IPS-18c (cell line): ENCODE data around the gene ZFP90.
"Not testable (repeated sequence)": the region's sequence is repeated elsewhere in the genome, so short reads cannot be mapped to it uniquely, and the experiment has no call there.

Experiments
- H3K4me3 ChIP-seq: 2 replicates; pipeline ENCODE4 v1.7.0; 2013; ENCODE audit warnings: low read depth, mild to moderate bottlenecking, low read length, moderate library complexity; ENCODE audit not compliant: insufficient read depth
- H3K9me3 ChIP-seq: one replicate; pipeline ENCODE4 v1.6.1; 2013; ENCODE audit warnings: mild to moderate bottlenecking, low read length, moderate library complexity; ENCODE audit not compliant: control insufficient read depth, insufficient read depth

ZFP90 gene

GRCh38 chr16:68548947-68549346 lies 9.9 kb downstream of the ZFP90 start:
- H3K9me3 ChIP-seq, result peaks cover 6% of the 10 kb centered on the region

GRCh38 chr16:68553186-68553585 lies 14.1 kb downstream of the ZFP90 start:
- H3K9me3 ChIP-seq, result peaks cover 3% of the 10 kb centered on the region

More at GRCh38 chr16:68548947-68549346, 9.9 kb downstream of the ZFP90 start:
- H3K4me3 ChIP-seq, result no peak overlapping the region

GRCh38 chr16:68560341-68560740 lies 21.2 kb downstream of the ZFP90 start:
- not testable (repeated sequence) for H3K4me3 ChIP-seq
- H3K9me3 ChIP-seq, result peaks cover 29% of the 10 kb centered on the region

More at GRCh38 chr16:68553186-68553585, 14.1 kb downstream of the ZFP90 start:
- no peak overlapping the region for H3K4me3 ChIP-seq

- H3K4me3 ChIP-seq, result no peak overlapping the region
- peaks cover 43% of the 10 kb centered on the region for H3K9me3 ChIP-seq
Observed at GRCh38 chr16:68563631-68564381, 24.7 kb downstream of the ZFP90 start.

GRCh38 chr16:68564382-68564985 lies 25.4 kb downstream of the ZFP90 start:
- peaks cover 46% of the 10 kb centered on the region for H3K9me3 ChIP-seq
- no peak overlapping the region for H3K4me3 ChIP-seq

- Histone ChIP-seq H3K4me3 (no peak overlapping the region), H3K9me3 (peaks cover 13% of the 10 kb centered on the region)
Observed at GRCh38 chr16:68574479-68574878, 35.4 kb downstream of the ZFP90 start.

GRCh38 chr16:68575082-68575481 lies 36.0 kb downstream of the ZFP90 start:
- peaks cover 13% of the 10 kb centered on the region for H3K9me3 ChIP-seq
- no peak overlapping the region for H3K4me3 ChIP-seq

GRCh38 chr16:68577352-68577853 lies 38.3 kb downstream of the ZFP90 start:
- Histone ChIP-seq H3K4me3 (no peak overlapping the region), H3K9me3 (peaks cover 11% of the 10 kb centered on the region)

- peaks cover 4% of the 10 kb centered on the region for H3K9me3 ChIP-seq
- H3K4me3 ChIP-seq, result no peak overlapping the region
Observed at GRCh38 chr16:68590201-68590994, 51.3 kb downstream of the ZFP90 start.

- Histone ChIP-seq H3K9me3 (peaks cover 4% of the 10 kb centered on the region), H3K4me3 (no peak overlapping the region)
Observed at GRCh38 chr16:68592466-68593337, 53.6 kb downstream of the ZFP90 start.

GRCh38 chr16:68596266-68596665 lies 57.2 kb downstream of the ZFP90 start:
- no peak overlapping the region for H3K4me3 ChIP-seq
- peaks cover 4% of the 10 kb centered on the region for H3K9me3 ChIP-seq

- H3K4me3 ChIP-seq, result no peak overlapping the region
- no peaks in the 10 kb centered on the region for H3K9me3 ChIP-seq
Observed at GRCh38 chr16:68599586-68599985, 60.5 kb downstream of the ZFP90 start.

GRCh38 chr16:68605746-68606145 lies 66.7 kb downstream of the ZFP90 start:
- H3K4me3 ChIP-seq, result no peak overlapping the region
- H3K9me3 ChIP-seq, result no peaks in the 10 kb centered on the region

- H3K9me3 ChIP-seq, result no peaks in the 10 kb centered on the region
- H3K4me3 ChIP-seq, result no peak overlapping the region
Observed at GRCh38 chr16:68607443-68607842, 68.4 kb downstream of the ZFP90 start.

- no peak overlapping the region for H3K4me3 ChIP-seq
Observed at GRCh38 chr16:68608330-68608729, 69.2 kb downstream of the ZFP90 start.

GRCh38 chr16:68612996-68613395 lies 73.9 kb downstream of the ZFP90 start:
- Histone ChIP-seq H3K9me3 (peaks cover 6% of the 10 kb centered on the region), H3K4me3 (no peak overlapping the region)

More at GRCh38 chr16:68608330-68608729, 69.2 kb downstream of the ZFP90 start:
- peaks cover 2% of the 10 kb centered on the region for H3K9me3 ChIP-seq

GRCh38 chr16:68617734-68618133 lies 78.6 kb downstream of the ZFP90 start:
- peaks cover 6% of the 10 kb centered on the region for H3K9me3 ChIP-seq

More at GRCh38 chr16:68617734-68618133, 78.6 kb downstream of the ZFP90 start:
- H3K4me3 ChIP-seq, result no peak overlapping the region
